ENCODE results near the gene CLDN9. TPM values are rescaled to one million over a fixed set of nuclear protein-coding genes. Genes with fewer than 3 reads are reported as not detected.

Gene CLDN9
- total RNA-seq, 1 donor from 2014 or later = under 0.01 TPM

GRCh38 chr16:2976201-2976600, 36.5 kb upstream of the CLDN9 start:
- DNase-seq (ENCODE audit: low read depth) (no peak), FAIRE-seq (no peak)
- Histone ChIP-seq H3K36me3 (ENCODE audit: control insufficient read depth, insufficient read depth, low read length) (peaks cover 1% of the 10 kb centered on the region), H3K27me3 (ENCODE audit: control insufficient read depth, insufficient read depth, low read length) (no peaks in the 10 kb centered on the region), H3K4me3 (ENCODE audit: low read depth, low read length) (no peak overlapping the region)
- no peak for TF ChIP-seq CTCF (IDR thresholded peaks at IDR 0.05; ENCODE audit: insufficient read depth, low read length, severe bottlenecking)

GRCh38 chr16:2976673-2977072, 36.0 kb upstream of the CLDN9 start:
- DNase-seq (ENCODE audit: low read depth) (no peak), FAIRE-seq (no peak)
- no peak overlapping the region for H3K4me3 ChIP-seq (ENCODE audit: low read depth, low read length)
- TF ChIP-seq CTCF (IDR thresholded peaks at IDR 0.05; ENCODE audit: insufficient read depth, low read length, severe bottlenecking) = no peak
- H3K27me3 ChIP-seq (ENCODE audit: control insufficient read depth, insufficient read depth, low read length) = no peaks in the 10 kb centered on the region
- H3K36me3 ChIP-seq (ENCODE audit: control insufficient read depth, insufficient read depth, low read length) = peaks cover 1% of the 10 kb centered on the region

- FAIRE-seq = peak; percentile 13
- no peak for DNase-seq (ENCODE audit: low read depth)
- H3K27me3 ChIP-seq (ENCODE audit: control insufficient read depth, insufficient read depth, low read length) = no peaks in the 10 kb centered on the region
- no peak overlapping the region for H3K4me3 ChIP-seq (ENCODE audit: low read depth, low read length)
- TF ChIP-seq CTCF (IDR thresholded peaks at IDR 0.05; ENCODE audit: insufficient read depth, low read length, severe bottlenecking) = no peak
- peaks cover under 1% of the 10 kb centered on the region for H3K36me3 ChIP-seq (ENCODE audit: control insufficient read depth, insufficient read depth, low read length)
Observed at GRCh38 chr16:2977440-2977839, 35.3 kb upstream of the CLDN9 start.

- no peak for TF ChIP-seq CTCF (IDR thresholded peaks at IDR 0.05; ENCODE audit: insufficient read depth, low read length, severe bottlenecking)
- DNase-seq (ENCODE audit: low read depth) (no peak), FAIRE-seq (no peak)
- H3K27me3 ChIP-seq (ENCODE audit: control insufficient read depth, insufficient read depth, low read length) = no peaks in the 10 kb centered on the region
- no peaks in the 10 kb centered on the region for H3K36me3 ChIP-seq (ENCODE audit: control insufficient read depth, insufficient read depth, low read length)
- H3K4me3 ChIP-seq (ENCODE audit: low read depth, low read length) = peak overlapping the region; percentile 65
Observed at GRCh38 chr16:2979669-2980226, 33.0 kb upstream of the CLDN9 start.

GRCh38 chr16:2980227-2981176, 32.2 kb upstream of the CLDN9 start, which contains the start of gene PKMYT1:
Gene PKMYT1, minus strand, starts transcription at chr16:2980446. Its CDS starts 789 bp downstream, at chr16:2979657.
- H3K36me3 ChIP-seq (ENCODE audit: control insufficient read depth, insufficient read depth, low read length) = no peaks in the 10 kb centered on the region
- no peaks in the 10 kb centered on the region for H3K27me3 ChIP-seq (ENCODE audit: control insufficient read depth, insufficient read depth, low read length)
- FAIRE-seq (no peak), DNase-seq (ENCODE audit: low read depth) (peak; percentile 66)
- TF ChIP-seq CTCF (IDR thresholded peaks at IDR 0.05; ENCODE audit: insufficient read depth, low read length, severe bottlenecking) = no peak
- H3K4me3 ChIP-seq (ENCODE audit: low read depth, low read length) = peak within 1 kb of the TSS; percentile 65
